Measurements from ENCODE around the gene NFU1.

DNA sequence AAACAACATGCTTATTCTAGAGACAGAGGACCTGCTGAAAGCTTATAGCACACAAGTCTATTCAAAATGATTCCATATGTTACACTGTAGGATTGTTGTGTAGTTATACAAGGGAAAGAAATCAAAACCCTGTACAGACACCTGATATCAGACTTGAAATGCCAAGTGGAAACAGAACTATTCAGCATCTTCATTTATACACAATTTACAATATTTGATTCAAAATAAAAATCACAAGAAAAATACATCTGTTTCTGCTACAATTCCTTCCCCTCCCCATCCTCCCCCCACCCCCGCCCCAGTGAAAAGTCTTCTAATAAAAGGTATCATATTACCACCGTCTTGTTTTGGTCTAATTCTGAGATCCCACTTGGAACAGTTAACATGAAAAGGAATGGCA lies 37.5 kb upstream of the NFU1 start:
- no peak for TF ChIP-seq CTCF (conservative IDR thresholded peaks at IDR 0.05; ENCODE audit: low read depth, low read length)
- TF ChIP-seq BHLHE40 (IDR thresholded peaks at IDR 0.05; ENCODE audit: low read depth, low read length), result no peak
- no peak for TF ChIP-seq POLR2A (IDR thresholded peaks at IDR 0.05; ENCODE audit: low read depth, low read length)
- no peak for TF ChIP-seq MAFK (IDR thresholded peaks at IDR 0.05; ENCODE audit: low read depth, low read length)
- no peak for TF ChIP-seq SMC3 (IDR thresholded peaks at IDR 0.05; ENCODE audit: low read depth, low read length)
- TF ChIP-seq RCOR1 (IDR thresholded peaks at IDR 0.05; ENCODE audit: insufficient replicate concordance, low read length), result no peak
- TF ChIP-seq CEBPB (IDR thresholded peaks at IDR 0.05; ENCODE audit: low read depth, low read length), result no peak
- no peak for TF ChIP-seq NFE2L2 (IDR thresholded peaks at IDR 0.05; ENCODE audit: low read depth, low read length)
- no peak for TF ChIP-seq MXI1 (IDR thresholded peaks at IDR 0.05; ENCODE audit: borderline replicate concordance, low read depth, low read length)
- no peak for TF ChIP-seq RAD21 (IDR thresholded peaks at IDR 0.05; ENCODE audit: low read length)
- TF ChIP-seq, protein P1, sequence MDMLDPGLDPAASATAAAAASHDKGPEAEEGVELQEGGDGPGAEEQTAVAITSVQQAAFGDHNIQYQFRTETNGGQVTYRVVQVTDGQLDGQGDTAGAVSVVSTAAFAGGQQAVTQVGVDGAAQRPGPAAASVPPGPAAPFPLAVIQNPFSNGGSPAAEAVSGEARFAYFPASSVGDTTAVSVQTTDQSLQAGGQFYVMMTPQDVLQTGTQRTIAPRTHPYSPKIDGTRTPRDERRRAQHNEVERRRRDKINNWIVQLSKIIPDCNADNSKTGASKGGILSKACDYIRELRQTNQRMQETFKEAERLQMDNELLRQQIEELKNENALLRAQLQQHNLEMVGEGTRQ (IDR thresholded peaks at IDR 0.05; ENCODE audit: low read depth, low read length), result no peak
- no peak for TF ChIP-seq CHD1 (IDR thresholded peaks at IDR 0.05; ENCODE audit: low read depth, low read length)
- no peak for TF ChIP-seq FOS (IDR thresholded peaks at IDR 0.05; ENCODE audit: low read depth, low read length)
